H1 (cell line): Measurements from ENCODE around the gene PHF14. TPM values are rescaled to one million over a fixed set of nuclear protein-coding genes. Genes with fewer than 3 reads are reported as not detected.

Source experiments
- CTCF ChIA-PET: fragments of 300-600 bp; sonication (Branson Sonifier 250); formaldehyde crosslinking; loops from one replicate; lab custom pipeline; 2021; ENCODE audit not compliant: partially characterized antibody; lab: Charles Lee
- POLR2A ChIA-PET: fragments of 300-600 bp; sonication (Branson Sonifier 250); formaldehyde crosslinking; loops from one replicate; lab custom pipeline; 2021; ENCODE audit warnings: inconsistent platforms; ENCODE audit not compliant: partially characterized antibody; lab: Charles Lee
- DNase-seq, 2 experiments: peaks; one replicate each; pipeline versions ENCODE4 v3.0.0 to v3.0.0-alpha.2; 2010 to 2022; ENCODE audit warnings: low spot score in 2 of 2, low read depth in 1 of 2, mixed read lengths in 1 of 2
- FAIRE-seq: peaks from 2 replicates; lab custom pipeline; 2011; peaks lifted over from hg19 to GRCh38; lab: Jason Lieb, UNC
- H2AFZ ChIP-seq: 2 replicates; pipeline ENCODE4 v1.8.1; 2012; ENCODE audit warnings: low read length, inconsistent platforms
- H2AK5ac ChIP-seq: 2 replicates; pipeline ENCODE4 v1.6.1; 2013; ENCODE audit warnings: low read depth, low read length
- H2BK120ac ChIP-seq: replicated peaks from 2 replicates; pipeline ENCODE3; 2013; ENCODE audit warnings: low read depth, low read length, inconsistent platforms
- H2BK12ac ChIP-seq: 2 replicates; pipeline ENCODE4 v1.6.1; 2013; ENCODE audit warnings: low read depth, low read length
- H2BK15ac ChIP-seq: 2 replicates; pipeline ENCODE4 v1.6.1; 2013; ENCODE audit warnings: low read length
- H2BK20ac ChIP-seq: 2 replicates; pipeline ENCODE4 v1.6.1; 2013; ENCODE audit warnings: low read length
- H2BK5ac ChIP-seq: 2 replicates; pipeline ENCODE4 v1.6.1; 2013; ENCODE audit warnings: low read depth, low read length
- H3K14ac ChIP-seq: 2 replicates; pipeline ENCODE4 v1.6.1; 2013; ENCODE audit warnings: inconsistent platforms; ENCODE audit not compliant: insufficient read length
- H3K18ac ChIP-seq: 2 replicates; pipeline ENCODE4 v1.6.1; 2013; ENCODE audit warnings: low read length; ENCODE audit errors: extremely low read depth
- H3K23ac ChIP-seq: 2 replicates; pipeline ENCODE4 v1.6.1; 2013; ENCODE audit warnings: inconsistent platforms; ENCODE audit not compliant: insufficient read length
- H3K23me2 ChIP-seq: 2 replicates; pipeline ENCODE4 v1.6.1; 2013; ENCODE audit warnings: low read depth, low read length
- H3K27ac ChIP-seq: 2 replicates; pipeline ENCODE4 v1.6.1; 2011; ENCODE audit warnings: low read depth, low read length, inconsistent platforms
- H3K27me3 ChIP-seq, 4 experiments: replicated peaks in 1 of 4; 1 replicate in 1 of 4; 2 replicates in 3 of 4; pipeline versions ENCODE4 v1.6.1 to v1.8.1; 2011 to 2013; ENCODE audit warnings: low read length in 3 of 4, mild to moderate bottlenecking in 3 of 4, inconsistent platforms in 2 of 4, mixed read lengths in 2 of 4, moderate library complexity in 1 of 4; ENCODE audit not compliant: control insufficient read depth in 3 of 4, insufficient read depth in 3 of 4; ENCODE audit errors: extremely low read depth in 1 of 4
- H3K36me3 ChIP-seq, 4 experiments: 2 replicates each; pipeline versions ENCODE4 v1.6.1 to v1.8.1; 2011 to 2013; ENCODE audit warnings: mild to moderate bottlenecking in 4 of 4, low read length in 3 of 4, moderate library complexity in 2 of 4, control low read depth in 1 of 4, inconsistent platforms in 1 of 4; ENCODE audit not compliant: insufficient read depth in 4 of 4, control insufficient read depth in 2 of 4
- H3K4ac ChIP-seq: replicated peaks from 2 replicates; pipeline ENCODE3; 2013; ENCODE audit warnings: low read length, low read depth, mixed read lengths, inconsistent platforms; ENCODE audit not compliant: insufficient read length
- H3K4me1 ChIP-seq, 4 experiments: replicated peaks in 1 of 4; 1 replicate in 1 of 4; 2 replicates in 3 of 4; pipeline versions ENCODE4 v1.6.1 to v1.8.1; 2011 to 2013; ENCODE audit warnings: low read length in 3 of 4, inconsistent platforms in 2 of 4, mixed read lengths in 1 of 4; ENCODE audit not compliant: insufficient read depth in 4 of 4, control insufficient read depth in 3 of 4
- H3K4me2 ChIP-seq, 2 experiments: 2 replicates each; pipeline versions ENCODE4 v1.6.1 to v1.8.1; 2011 to 2013; ENCODE audit warnings: low read depth in 2 of 2, low read length in 2 of 2, control low read depth in 1 of 2, inconsistent platforms in 1 of 2, mild to moderate bottlenecking in 1 of 2; ENCODE audit not compliant: insufficient read depth in 1 of 2
- H3K4me3 ChIP-seq, 4 experiments: fragments of 200-600, 300-600 bp in 1 of 4; sonication (generic), shearing (Covaris generic), sonication (Bioruptor Twin) in 1 of 4; 2 replicates each; pipeline versions ENCODE4 v1.5.1 to v1.8.1; 2011 to 2016; ENCODE audit warnings: low read length in 4 of 4, low read depth in 3 of 4, control low read depth in 2 of 4, inconsistent platforms in 2 of 4, mild to moderate bottlenecking in 2 of 4, mixed read lengths in 1 of 4, moderate library complexity in 1 of 4; ENCODE audit not compliant: insufficient read depth in 2 of 4; ENCODE audit errors: extremely low read depth in 1 of 4
- H3K56ac ChIP-seq: replicated peaks from 2 replicates; pipeline ENCODE3; 2013; ENCODE audit warnings: low read depth, mild to moderate bottlenecking, mixed read lengths, low read length, inconsistent platforms; ENCODE audit not compliant: insufficient read length
- H3K79me1 ChIP-seq: 2 replicates; pipeline ENCODE4 v1.6.1; 2013; ENCODE audit warnings: low read depth, low read length, control low read depth
- H3K79me2 ChIP-seq, 2 experiments: 2 replicates each; pipeline versions ENCODE4 v1.6.1 to v1.8.1; 2012 to 2013; ENCODE audit warnings: low read length in 2 of 2, mild to moderate bottlenecking in 2 of 2, inconsistent platforms in 1 of 2; ENCODE audit not compliant: insufficient read depth in 2 of 2, control insufficient read depth in 1 of 2
- H3K9ac ChIP-seq, 4 experiments: replicated peaks in 1 of 4; 1 replicate in 1 of 4; 2 replicates in 3 of 4; pipeline versions ENCODE4 v1.6.1 to v1.8.1; 2011 to 2013; ENCODE audit warnings: low read depth in 3 of 4, low read length in 3 of 4, control low read depth in 2 of 4, mild to moderate bottlenecking in 2 of 4, moderate library complexity in 2 of 4, inconsistent platforms in 1 of 4; ENCODE audit errors: extremely low read depth in 1 of 4
- H3K9me3 ChIP-seq, 2 experiments: 2 replicates each; pipeline versions ENCODE4 v1.6.1 to v1.8.1; 2012 to 2013; ENCODE audit warnings: mild to moderate bottlenecking in 2 of 2, moderate library complexity in 2 of 2, control low read depth in 1 of 2, inconsistent platforms in 1 of 2, low read depth in 1 of 2, low read length in 1 of 2, mixed read lengths in 1 of 2; ENCODE audit not compliant: insufficient read depth in 2 of 2
- H4K20me1 ChIP-seq, 2 experiments: replicated peaks in 1 of 2; 2 replicates each; pipeline versions ENCODE3 to v1.8.1; 2011 to 2013; ENCODE audit warnings: inconsistent platforms in 2 of 2, low read length in 2 of 2, mild to moderate bottlenecking in 1 of 2; ENCODE audit not compliant: insufficient read depth in 2 of 2, control insufficient read depth in 1 of 2
- H4K5ac ChIP-seq: 2 replicates; pipeline ENCODE4 v1.6.1; 2013; ENCODE audit warnings: low read length, low read depth, mixed read lengths, inconsistent platforms; ENCODE audit not compliant: insufficient read length
- H4K8ac ChIP-seq: 2 replicates; pipeline ENCODE4 v1.8.0; 2013; ENCODE audit warnings: mild to moderate bottlenecking, moderate library complexity, low read length, inconsistent platforms; ENCODE audit not compliant: insufficient read depth; ENCODE audit errors: extremely low read depth
- H4K91ac ChIP-seq: replicated peaks from 2 replicates; pipeline ENCODE3; 2013; ENCODE audit warnings: low read length, mixed read lengths, inconsistent platforms; ENCODE audit not compliant: insufficient read length
- BCL11A ChIP-seq, 2 experiments: IDR thresholded peaks; one replicate each; pipeline ENCODE4 v1.6.1; 2011; ENCODE audit warnings: low read depth in 2 of 2, low read length in 2 of 2, mild to moderate bottlenecking in 2 of 2
- CBX8 ChIP-seq: fragments of 300-800, 300-1000 bp; sonication (generic); IDR thresholded peaks from 2 replicates; pipeline ENCODE4 v1.7.1; 2016; ENCODE audit warnings: low read depth, low read length, borderline replicate concordance
- RBBP5 ChIP-seq: IDR thresholded peaks from 2 replicates; pipeline ENCODE4 v1.7.1; 2012; ENCODE audit warnings: low read depth, mild to moderate bottlenecking, inconsistent platforms, low read length, moderate library complexity, borderline replicate concordance
- WGBS, 2 experiments: shearing (Covaris generic) in 1 of 2; methylation state at CpG; one replicate each; pipeline versions ENCODE4 v1.1.6 to v1.1.7; 2013 to 2015; ENCODE audit warnings: low lambda C conversion rate in 2 of 2, mixed read lengths in 2 of 2, inconsistent platforms in 1 of 2, low coverage in 1 of 2, missing lambda C conversion rate in 1 of 2; ENCODE audit not compliant: insufficient replicate concordance in 2 of 2, insufficient coverage in 1 of 2, insufficient read length in 1 of 2; ENCODE audit errors: extremely low coverage in 1 of 2, missing lambda C conversion rate in 1 of 2; 5-methylcytosine and 5-hydroxymethylcytosine counted together
- polyA plus RNA-seq, 7 experiments: library from polyadenylated mRNA; depleted of rRNA in 3 of 7; stranded (reverse) in 5 of 7; unstranded in 2 of 7; fragments of >200 nt in 5 of 7; fragments of 200-250 nt in 2 of 7; gene quantifications; 1 replicate in 5 of 7; 2 replicates in 1 of 7; 4 replicates in 1 of 7; pipeline versions ENCODE4 v1.2.1 to v1.2.3, GENCODE V29; 2011 to 2013; ENCODE audit warnings: missing spikeins in 2 of 7, mixed read lengths in 2 of 7
- total RNA-seq: library from RNA; stranded (reverse); fragmentation: NEBNext Ultra II Directional; extraction: Animal tissue kit (Norgen Biotek cat#: 25700); gene quantifications from 2 replicates; pipeline ENCODE4 v1.2.1, GENCODE V29; 2021

The PHF14 gene
- total and polyA plus RNA-seq, 2 of the 8 experiments (the other 6 are each of a cell fraction or from before 2014, with no cell fraction given) = 17.9 to 70.6 TPM

DNA sequence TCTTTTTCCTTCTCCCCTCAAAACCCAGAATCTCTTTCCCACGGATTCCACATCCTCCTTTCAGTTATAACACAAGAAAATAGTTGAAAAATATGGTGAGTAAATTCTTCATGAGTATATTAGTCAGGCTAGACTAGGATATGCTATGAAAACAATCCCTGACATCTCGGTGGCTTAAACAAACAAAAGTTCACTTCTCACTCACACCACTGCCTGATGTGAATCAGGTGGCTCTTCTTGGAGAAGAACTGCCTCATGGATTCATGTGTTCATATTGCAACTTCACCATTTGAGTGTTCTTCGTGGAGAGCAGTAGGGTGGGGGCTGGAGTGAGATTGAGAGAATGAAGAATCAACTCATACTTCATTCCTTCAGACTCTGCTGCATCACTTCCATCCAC, 204.1 kb downstream of the PHF14 start:
- Histone ChIP-seq H3K79me2 (no peaks in the 10 kb centered on the region), H3K23me2 (no peaks in the 10 kb centered on the region), H3K14ac (no peak overlapping the region), H2BK15ac (no peak overlapping the region), H3K9me3 (peaks cover 0 to 3% of the 10 kb centered on the region in 2 experiments; a peak in 1 of 4 replicates), H3K4me2 (no peak overlapping the region), H3K4me3 (no peak overlapping the region), H3K36me3 (no peaks in the 10 kb centered on the region), H2BK20ac (no peak overlapping the region), H3K18ac (no peak overlapping the region), H3K23ac (no peak overlapping the region), H3K4ac (no peak overlapping the region), H2AFZ (no peak overlapping the region), H4K20me1 (no peaks in the 10 kb centered on the region), H4K8ac (no peak overlapping the region), H3K79me1 (no peaks in the 10 kb centered on the region), H4K5ac (no peak overlapping the region), H3K27me3 (peaks cover 1 to 11% (median 7%) of the 10 kb centered on the region in 4 experiments; a peak in 6 of 7 replicates), H2BK120ac (no peak overlapping the region), H3K56ac (no peak overlapping the region)
- FAIRE-seq (no peak), DNase-seq (no peak)
- 80% methylated on average over 3 of the region's 3 CpGs; no CpG with 5 or more reads in 1 of the 2 experiments for WGBS, 2 experiments
- POLR2A ChIA-PET = no interaction called here
- no peak for TF ChIP-seq BCL11A (IDR thresholded peaks at IDR 0.05; ENCODE audit: low read depth in 2 of 2, low read length in 2 of 2)
- no peak for TF ChIP-seq RBBP5
- TF ChIP-seq CBX8 = no peak
- TF ChIP-seq, all 59 proteins: peak for 0
- Histone ChIP-seq H3K27ac (no peak overlapping the region), H2BK5ac (no peak overlapping the region), H3K4me1 (no peaks in the 10 kb centered on the region), H2BK12ac (no peak overlapping the region), H3K9ac (no peak overlapping the region), H4K91ac (no peak overlapping the region), H2AK5ac (no peak overlapping the region)
- CTCF ChIA-PET = no interaction called here
